Endothelial cell (in vitro differentiated cells): ENCODE data around the gene SFPQ. TPM values are rescaled to one million over a fixed set of nuclear protein-coding genes. Genes with fewer than 3 reads are reported as not detected.

Experiments used
- DNase-seq: peaks from one replicate; pipeline ENCODE4 v3.0.0; 2021; ENCODE audit warnings: low spot score
- H3K27ac Mint-ChIP-seq: one replicate; pipeline ENCODE4 v1.8.0; 2021; ENCODE audit warnings: mixed read lengths, inconsistent platforms; ENCODE audit not compliant: unreplicated experiment
- H3K27me3 Mint-ChIP-seq: one replicate; pipeline ENCODE4 v1.8.0; 2021; ENCODE audit warnings: mild to moderate bottlenecking, moderate library complexity, mixed read lengths, inconsistent platforms; ENCODE audit not compliant: unreplicated experiment
- H3K36me3 Mint-ChIP-seq: one replicate; pipeline ENCODE4 v1.8.0; 2021; ENCODE audit warnings: mild to moderate bottlenecking, low read depth, mixed read lengths, inconsistent platforms; ENCODE audit not compliant: unreplicated experiment
- H3K4me1 Mint-ChIP-seq: one replicate; pipeline ENCODE4 v1.8.0; 2021; ENCODE audit warnings: mild to moderate bottlenecking, mixed read lengths, inconsistent platforms; ENCODE audit not compliant: unreplicated experiment
- H3K4me3 Mint-ChIP-seq: one replicate; pipeline ENCODE4 v1.8.0; 2021; ENCODE audit warnings: mild to moderate bottlenecking, mixed read lengths, inconsistent platforms; ENCODE audit not compliant: unreplicated experiment
- H3K9me3 Mint-ChIP-seq: one replicate; pipeline ENCODE4 v1.8.0; 2021; ENCODE audit warnings: mixed read lengths, inconsistent platforms; ENCODE audit not compliant: unreplicated experiment
- CTCF ChIP-seq: fragments of 200-600 bp; sonication (generic); IDR thresholded peaks from one replicate; pipeline ENCODE4 v1.5.0; 2021; ENCODE audit warnings: antibody characterized with exemption; ENCODE audit not compliant: unreplicated experiment
- total RNA-seq: library from RNA; stranded (reverse); fragmentation: NEBNext Ultra II Directional; extraction: Animal tissue kit (Norgen Biotek cat#: 25700); gene quantifications from one replicate; pipeline ENCODE4 v1.2.1, GENCODE V29; 2021; ENCODE audit not compliant: unreplicated experiment

SFPQ gene
- total RNA-seq, 1 donor from 2014 or later = 370 TPM

DNA sequence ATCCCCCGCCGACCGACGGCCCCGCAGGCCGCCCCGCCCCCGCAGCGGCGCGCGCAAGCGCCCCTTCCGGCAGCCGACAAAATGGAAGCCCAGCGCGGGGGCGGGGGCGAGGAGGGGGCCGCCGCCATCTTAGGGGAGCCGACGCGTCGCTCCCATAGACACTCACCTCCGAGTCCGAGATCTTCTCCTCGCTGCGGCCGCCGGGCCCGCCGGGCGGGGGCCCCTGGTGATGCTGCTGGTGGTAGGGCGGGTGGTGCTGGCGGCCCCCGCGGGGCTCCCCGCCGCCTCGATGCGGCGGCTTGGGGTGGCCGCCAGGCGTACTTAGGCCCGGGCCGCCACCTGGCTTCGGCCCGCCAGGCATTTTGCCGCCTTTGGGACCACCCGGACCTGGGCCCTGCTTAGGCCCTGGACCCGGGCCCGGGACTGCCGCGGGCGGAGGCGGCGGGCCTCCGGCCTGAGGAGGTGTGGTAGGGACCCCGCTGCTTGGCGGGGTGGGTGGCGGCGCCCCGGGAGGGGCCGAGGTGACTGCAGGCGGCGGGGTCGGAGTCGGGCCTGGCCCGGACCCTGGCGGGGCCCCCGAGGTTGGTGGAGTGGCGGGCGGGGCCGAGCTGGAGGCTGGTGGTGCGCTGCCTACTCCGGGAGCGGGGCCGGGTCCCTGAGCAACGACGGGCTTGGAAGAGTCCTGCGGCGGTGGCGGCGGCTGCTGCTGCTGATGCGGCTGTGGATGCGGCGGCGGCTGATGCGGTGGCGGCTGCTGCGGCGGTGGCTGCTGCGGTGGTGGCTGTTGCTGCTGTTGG lies 691 bp downstream of the SFPQ start:
- peaks cover 39% of the 10 kb centered on the region for H3K4me1 Mint-ChIP-seq

GRCh38 chr1:35191429-35192055 lies 1.4 kb downstream of the SFPQ start:
- peaks cover 45% of the 10 kb centered on the region for H3K36me3 Mint-ChIP-seq
- H3K27ac Mint-ChIP-seq = peak overlapping the region; percentile 88
- no peak for TF ChIP-seq CTCF

More for the DNA sequence above, 691 bp downstream of the SFPQ start:
- Mint-ChIP-seq H3K4me3 (peak overlapping the region; percentile 97), H3K27me3 (peaks cover 26% of the 10 kb centered on the region), H3K36me3 (peaks cover 41% of the 10 kb centered on the region), H3K27ac (peak overlapping the region; percentile 96), H3K9me3 (no peaks in the 10 kb centered on the region)
- DNase-seq = peak; percentile 90
- no peak for TF ChIP-seq CTCF

DNA sequence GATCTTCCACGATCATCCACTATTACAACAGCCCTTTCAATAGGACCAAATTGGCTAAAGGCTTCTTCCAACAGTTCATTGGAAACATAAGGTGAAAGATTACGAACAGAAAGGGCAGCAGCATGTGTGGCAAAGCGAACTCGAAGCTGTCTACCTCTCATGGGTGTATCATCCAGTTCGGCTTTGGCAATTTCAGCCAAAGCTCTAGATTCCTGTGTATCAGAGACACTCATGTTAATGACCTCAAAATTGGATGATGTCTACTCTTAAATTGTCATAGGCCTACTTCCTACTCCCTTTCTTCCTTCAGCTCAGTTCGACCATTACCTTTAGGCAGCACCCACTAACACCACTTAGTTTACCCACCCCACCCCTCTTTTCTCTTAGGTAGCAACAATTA lies 2.2 kb downstream of the SFPQ start:
- Mint-ChIP-seq H3K27me3 (peaks cover 28% of the 10 kb centered on the region), H3K27ac (peak overlapping the region; percentile 88), H3K4me3 (peak overlapping the region; percentile 97), H3K4me1 (peaks cover 41% of the 10 kb centered on the region), H3K9me3 (no peaks in the 10 kb centered on the region), H3K36me3 (peaks cover 51% of the 10 kb centered on the region)
- DNase-seq = no peak
- no peak for TF ChIP-seq CTCF

More at GRCh38 chr1:35191429-35192055, 1.4 kb downstream of the SFPQ start:
- Mint-ChIP-seq H3K27me3 (peaks cover 28% of the 10 kb centered on the region), H3K9me3 (no peaks in the 10 kb centered on the region), H3K4me3 (peak overlapping the region; percentile 97), H3K4me1 (peaks cover 38% of the 10 kb centered on the region)
- DNase-seq = no peak

GRCh38 chr1:35188578-35189392 lies 4.2 kb downstream of the SFPQ start:
- H3K36me3 Mint-ChIP-seq = peaks cover 65% of the 10 kb centered on the region
- no peak for TF ChIP-seq CTCF
- H3K4me3 Mint-ChIP-seq = peak overlapping the region; percentile 97
- H3K4me1 Mint-ChIP-seq = peaks cover 53% of the 10 kb centered on the region
- no peak for DNase-seq
- H3K27me3 Mint-ChIP-seq = peaks cover 28% of the 10 kb centered on the region
- no peaks in the 10 kb centered on the region for H3K9me3 Mint-ChIP-seq
- no peak overlapping the region for H3K27ac Mint-ChIP-seq
